GM10266 (cell line): ENCODE measurements around the gene NKX6-1.

Experiments used
- DNase-seq: peaks from one replicate; pipeline ENCODE4 v3.0.0; 2012; ENCODE audit errors: extremely low spot score
- CTCF ChIP-seq: IDR thresholded peaks from 2 replicates; pipeline ENCODE4 v1.5.1; 2012; ENCODE audit warnings: mild to moderate bottlenecking, low read depth; ENCODE audit not compliant: control insufficient read depth, insufficient read depth; ENCODE audit errors: missing control alignments

The NKX6-1 gene

DNA sequence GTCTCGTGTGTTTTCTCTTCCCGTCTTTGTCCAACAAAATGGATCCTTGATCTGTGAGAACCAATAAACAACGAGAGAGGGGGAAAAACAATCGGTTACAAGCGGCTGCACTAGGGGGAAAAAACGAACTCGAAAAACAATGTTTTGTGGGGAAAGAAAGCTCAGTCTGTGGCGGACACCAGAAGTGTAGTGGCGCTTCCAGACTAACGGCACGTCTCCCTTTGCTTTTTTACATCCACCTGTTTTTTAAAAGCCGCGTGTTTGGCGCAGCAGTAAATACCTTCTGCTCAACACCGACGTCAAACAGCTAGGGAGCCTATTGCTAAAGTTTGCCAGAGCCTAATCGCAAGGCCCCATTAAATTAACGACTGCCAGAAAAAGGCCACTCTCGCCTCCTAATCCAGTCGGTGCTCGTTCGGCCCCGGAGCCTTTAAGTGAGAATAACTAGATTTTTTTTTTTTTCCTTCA lies 3.3 kb downstream of the NKX6-1 start:
- no peak for DNase-seq
- TF ChIP-seq CTCF, result no peak

DNA sequence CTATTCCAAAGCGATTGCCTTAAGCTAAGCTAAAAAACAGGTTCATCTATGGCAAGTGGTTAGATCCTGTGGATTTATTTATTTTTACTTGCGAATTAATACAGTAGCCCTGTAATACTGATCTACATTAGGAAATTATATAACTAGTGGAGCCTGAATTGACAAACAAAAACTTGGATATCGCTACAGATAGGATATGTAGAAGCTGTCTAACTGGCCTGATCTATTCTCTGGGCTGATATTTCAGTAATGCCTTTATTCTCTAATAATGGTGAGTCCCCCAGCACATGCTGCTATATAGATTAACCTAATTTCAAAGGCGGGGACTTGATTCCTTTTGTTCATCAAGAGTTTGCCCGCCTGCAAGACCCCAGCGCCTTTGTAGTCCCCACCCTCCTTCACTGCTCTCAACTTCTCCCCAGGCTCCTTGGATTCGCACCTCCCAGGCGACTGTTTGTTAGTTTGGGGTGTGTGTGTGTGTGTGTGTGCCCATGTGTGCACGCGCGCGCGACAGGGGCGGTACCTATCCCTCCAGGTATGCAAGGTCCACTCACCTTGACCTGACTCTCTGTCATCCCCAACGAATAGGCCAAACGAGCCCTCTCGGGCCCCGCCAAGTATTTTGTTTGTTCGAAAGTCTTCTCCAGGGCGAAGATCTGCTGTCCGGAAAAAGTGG lies 3.8 kb downstream of the NKX6-1 start:
- no peak for DNase-seq
- no peak for TF ChIP-seq CTCF

- no peak for DNase-seq
- no peak for TF ChIP-seq CTCF
These were observed 4.6 kb downstream of the NKX6-1 start for GRCh38 chr4:84494531-84494930.

GRCh38 chr4:84494076-84494475 lies 5.0 kb downstream of the NKX6-1 start:
- no peak for DNase-seq

DNA sequence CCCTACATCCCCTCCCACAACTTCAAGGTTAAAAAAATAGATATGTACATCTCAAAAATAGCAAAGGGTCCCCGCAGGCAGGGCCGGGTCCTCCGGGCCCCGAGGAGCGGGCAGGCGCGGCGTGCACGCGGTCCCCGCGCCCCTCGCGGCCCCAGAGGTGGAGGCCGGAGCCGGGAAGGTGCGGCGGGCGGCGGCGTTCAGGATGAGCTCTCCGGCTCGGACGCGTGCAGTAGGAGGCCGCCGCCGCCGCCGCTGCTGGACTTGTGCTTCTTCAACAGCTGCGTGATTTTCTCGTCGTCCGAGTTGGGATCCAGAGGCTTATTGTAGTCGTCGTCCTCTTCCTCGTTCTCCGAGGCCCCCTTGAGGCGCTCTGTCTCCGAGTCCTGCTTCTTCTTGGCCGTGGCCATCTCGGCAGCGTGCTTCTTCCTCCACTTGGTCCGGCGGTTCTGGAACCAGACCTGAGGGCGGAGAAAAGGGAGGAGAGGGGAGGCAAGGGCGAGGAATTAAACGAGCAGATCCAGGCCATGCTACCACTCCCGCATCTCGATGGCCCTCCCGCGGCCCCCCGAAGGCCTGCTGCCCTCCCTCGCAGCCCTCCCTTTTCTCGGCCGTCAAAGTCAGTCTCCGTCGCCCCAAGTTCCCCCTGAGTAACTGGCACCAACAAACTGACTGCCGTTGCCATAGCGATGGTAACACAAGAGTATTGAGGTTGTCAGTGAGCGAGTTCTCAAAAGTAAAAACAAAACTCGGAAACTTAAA lies 5.8 kb downstream of the NKX6-1 start:
- no peak for DNase-seq
- no peak for TF ChIP-seq CTCF

More at GRCh38 chr4:84494076-84494475, 5.0 kb downstream of the NKX6-1 start:
- no peak for TF ChIP-seq CTCF

DNA sequence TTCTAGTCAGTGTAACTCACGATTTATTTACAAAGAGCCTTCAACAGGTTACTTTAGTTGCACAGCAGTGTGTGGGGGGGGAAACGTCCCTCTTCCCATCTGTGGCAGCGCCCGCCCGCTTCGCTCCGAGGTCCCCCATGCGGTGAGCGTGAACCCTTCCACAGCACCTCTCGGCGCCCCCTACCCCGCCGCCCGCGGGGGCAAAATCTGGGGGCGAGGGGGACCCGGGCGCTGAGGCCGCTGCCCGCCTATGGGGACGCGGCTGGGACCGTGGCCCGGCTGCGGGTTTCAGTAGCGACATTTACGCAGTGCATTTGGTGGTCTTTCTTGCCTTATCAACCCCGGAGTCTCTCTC lies 6.4 kb downstream of the NKX6-1 start:
- no peak for DNase-seq
- no peak for TF ChIP-seq CTCF

DNA sequence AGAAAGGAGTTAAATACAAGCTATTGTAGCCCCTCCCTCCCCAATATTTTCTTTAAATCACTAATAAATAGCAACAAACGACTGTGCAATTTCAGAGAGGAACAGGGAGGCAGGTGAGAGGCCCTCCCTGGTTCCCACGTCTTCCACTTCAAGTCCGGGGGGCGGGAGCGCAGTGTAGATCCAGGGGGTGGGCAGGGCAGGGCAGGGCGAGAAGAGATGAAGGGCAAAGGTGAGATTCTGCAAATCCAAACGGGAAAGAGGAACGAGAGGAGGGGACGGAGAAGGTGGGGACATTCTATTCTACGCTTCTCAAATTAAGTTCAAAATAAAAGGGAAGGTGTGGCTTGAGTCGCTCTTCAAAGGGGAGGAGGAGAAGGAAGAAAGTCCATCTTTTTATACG lies 6.8 kb downstream of the NKX6-1 start:
- DNase-seq, result no peak
- TF ChIP-seq CTCF, result no peak
